Lung (tissue), 12 donors: ENCODE measurements around the gene NLRX1. TPM values are rescaled to one million over a fixed set of nuclear protein-coding genes. Genes with fewer than 3 reads are reported as not detected.

ENCODE experiments used
- ATAC-seq: fragments of 200-7000 bp; cut with Tn5 transposase; one replicate; pipeline ENCODE4 v1.9.1; 2020; ENCODE audit warnings: moderate number of reproducible peaks; ENCODE audit not compliant: insufficient read depth, low FRiP score
- DNase-seq, 3 donors: peaks; one replicate each; pipeline ENCODE4 v3.0.0-alpha.2; 2013 to 2017
- H3K27ac ChIP-seq, 2 donors: one replicate each; pipeline ENCODE4 v1.5.1; 2013; ENCODE audit warnings: mild to moderate bottlenecking in 2 of 2, moderate library complexity in 2 of 2, control low read depth in 1 of 2, inconsistent platforms in 1 of 2, low read depth in 1 of 2, low read length in 1 of 2
- H3K27me3 ChIP-seq, 3 donors: one replicate each; pipeline ENCODE4 v1.5.1; 2013; ENCODE audit warnings: low read length in 2 of 3; ENCODE audit not compliant: control insufficient read depth in 3 of 3, insufficient read depth in 3 of 3
- H3K36me3 ChIP-seq, 4 donors: one replicate each; pipeline ENCODE4 v1.5.1; 2013; ENCODE audit warnings: low read length in 4 of 4, mild to moderate bottlenecking in 1 of 4, moderate library complexity in 1 of 4; ENCODE audit not compliant: control insufficient read depth in 4 of 4, insufficient read depth in 4 of 4
- H3K4me1 ChIP-seq, 5 donors: one replicate each; pipeline ENCODE4 v1.5.1; 2013; ENCODE audit warnings: low read length in 5 of 5, mild to moderate bottlenecking in 2 of 5, moderate library complexity in 1 of 5; ENCODE audit not compliant: control insufficient read depth in 5 of 5, insufficient read depth in 5 of 5
- H3K4me3 ChIP-seq: one replicate; pipeline ENCODE4 v1.5.1; 2013; ENCODE audit warnings: mild to moderate bottlenecking, control low read depth, moderate library complexity
- H3K9ac ChIP-seq, 2 donors: one replicate each; pipeline ENCODE4 v1.5.1; 2013; ENCODE audit warnings: low read length in 2 of 2, control low read depth in 1 of 2; ENCODE audit not compliant: insufficient read depth in 1 of 2
- H3K9me3 ChIP-seq, 4 donors: one replicate each; pipeline ENCODE4 v1.5.1; 2013; ENCODE audit warnings: low read length in 3 of 4, mild to moderate bottlenecking in 1 of 4, moderate library complexity in 1 of 4; ENCODE audit not compliant: control insufficient read depth in 4 of 4, insufficient read depth in 3 of 4
- WGBS, 2 donors: extraction: QIAGEN DNeasy Blood & Tissue Kit; methylation state at CpG; one replicate each; pipeline ENCODE4 v1.1.7; 2013; 5-methylcytosine and 5-hydroxymethylcytosine counted together
- polyA plus RNA-seq, 2 donors: library from polyadenylated mRNA; stranded (reverse); fragments of 200-250 nt; gene quantifications; one replicate each; pipeline ENCODE4 v1.2.1, GENCODE V29; 2013
- total RNA-seq, 2 donors: library from RNA; depleted of rRNA in 1 of 2; stranded (reverse); fragments of >200 nt in 1 of 2; gene quantifications; one replicate each; pipeline ENCODE4 v1.2.1, GENCODE V29; 2014 to 2021
- TF ChIP-seq, protein P1 (sequence below): IDR thresholded peaks from 2 replicates; pipeline ENCODE4 v1.5.1; 2012; ENCODE audit warnings: mild to moderate bottlenecking; ENCODE audit errors: control extremely low read depth, extremely low read depth
- donor health status: control.
- donor health status: control.
- donor health status: Bipolar disorder and iron deficiency.
- donor health status: healthy.
- donor health status: DM: yes; HTN: yes; CAD: no.

The NLRX1 gene
- total and polyA plus RNA-seq, 4 donors: 5.1 to 22.6 (median 11.6) TPM

GRCh38 chr11:119172513-119172912 is 4.0 kb downstream of the NLRX1 start:
- H3K36me3 ChIP-seq: peaks cover 0 to 14% (median 6%) of the 10 kb centered on the region in 4 donors
- H3K9me3 ChIP-seq: no peaks in the 10 kb centered on the region
- no peaks in the 10 kb centered on the region for H3K27me3 ChIP-seq
- no peak overlapping the region for H3K4me3 ChIP-seq
- H3K9ac ChIP-seq: no peak overlapping the region
- H3K27ac ChIP-seq: no peak overlapping the region
- TF ChIP-seq, protein P1, sequence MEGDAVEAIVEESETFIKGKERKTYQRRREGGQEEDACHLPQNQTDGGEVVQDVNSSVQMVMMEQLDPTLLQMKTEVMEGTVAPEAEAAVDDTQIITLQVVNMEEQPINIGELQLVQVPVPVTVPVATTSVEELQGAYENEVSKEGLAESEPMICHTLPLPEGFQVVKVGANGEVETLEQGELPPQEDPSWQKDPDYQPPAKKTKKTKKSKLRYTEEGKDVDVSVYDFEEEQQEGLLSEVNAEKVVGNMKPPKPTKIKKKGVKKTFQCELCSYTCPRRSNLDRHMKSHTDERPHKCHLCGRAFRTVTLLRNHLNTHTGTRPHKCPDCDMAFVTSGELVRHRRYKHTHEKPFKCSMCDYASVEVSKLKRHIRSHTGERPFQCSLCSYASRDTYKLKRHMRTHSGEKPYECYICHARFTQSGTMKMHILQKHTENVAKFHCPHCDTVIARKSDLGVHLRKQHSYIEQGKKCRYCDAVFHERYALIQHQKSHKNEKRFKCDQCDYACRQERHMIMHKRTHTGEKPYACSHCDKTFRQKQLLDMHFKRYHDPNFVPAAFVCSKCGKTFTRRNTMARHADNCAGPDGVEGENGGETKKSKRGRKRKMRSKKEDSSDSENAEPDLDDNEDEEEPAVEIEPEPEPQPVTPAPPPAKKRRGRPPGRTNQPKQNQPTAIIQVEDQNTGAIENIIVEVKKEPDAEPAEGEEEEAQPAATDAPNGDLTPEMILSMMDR: no peak
- ATAC-seq: no peak
- 66 to 85% methylated on average over 2 of the region's 2 CpGs for WGBS, 2 donors
- DNase-seq: no peak
- H3K4me1 ChIP-seq: peaks cover 0 to 8% (median 0%) of the 10 kb centered on the region in 5 donors

DNA sequence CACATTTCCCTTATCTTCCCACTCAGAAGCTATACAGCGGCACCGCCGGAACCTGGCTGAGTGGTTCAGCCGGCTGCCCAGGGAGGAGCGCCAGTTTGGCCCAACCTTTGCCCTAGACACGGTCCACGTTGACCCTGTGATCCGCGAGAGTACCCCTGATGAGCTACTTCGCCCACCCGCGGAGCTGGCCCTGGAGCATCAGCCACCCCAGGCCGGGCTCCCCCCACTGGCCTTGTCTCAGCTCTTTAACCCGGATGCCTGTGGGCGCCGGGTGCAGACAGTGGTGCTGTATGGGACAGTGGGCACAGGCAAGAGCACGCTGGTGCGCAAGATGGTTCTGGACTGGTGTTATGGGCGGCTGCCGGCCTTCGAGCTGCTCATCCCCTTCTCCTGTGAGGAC is 4.9 kb downstream of the NLRX1 start:
- H3K4me3 ChIP-seq: no peak overlapping the region
- DNase-seq: no peak
- no peaks in the 10 kb centered on the region for H3K9me3 ChIP-seq
- H3K4me1 ChIP-seq: peaks cover 0 to 8% (median 0%) of the 10 kb centered on the region in 5 donors
- no peak for ATAC-seq
- TF ChIP-seq, protein P1: no peak
- H3K27me3 ChIP-seq: no peaks in the 10 kb centered on the region
- H3K36me3 ChIP-seq: peaks cover 0 to 18% (median 6%) of the 10 kb centered on the region in 4 donors
- no peak overlapping the region for H3K9ac ChIP-seq
- no peak overlapping the region for H3K27ac ChIP-seq
- 93 to 97% methylated on average over 21 of the region's 21 CpGs for WGBS, 2 donors

DNA sequence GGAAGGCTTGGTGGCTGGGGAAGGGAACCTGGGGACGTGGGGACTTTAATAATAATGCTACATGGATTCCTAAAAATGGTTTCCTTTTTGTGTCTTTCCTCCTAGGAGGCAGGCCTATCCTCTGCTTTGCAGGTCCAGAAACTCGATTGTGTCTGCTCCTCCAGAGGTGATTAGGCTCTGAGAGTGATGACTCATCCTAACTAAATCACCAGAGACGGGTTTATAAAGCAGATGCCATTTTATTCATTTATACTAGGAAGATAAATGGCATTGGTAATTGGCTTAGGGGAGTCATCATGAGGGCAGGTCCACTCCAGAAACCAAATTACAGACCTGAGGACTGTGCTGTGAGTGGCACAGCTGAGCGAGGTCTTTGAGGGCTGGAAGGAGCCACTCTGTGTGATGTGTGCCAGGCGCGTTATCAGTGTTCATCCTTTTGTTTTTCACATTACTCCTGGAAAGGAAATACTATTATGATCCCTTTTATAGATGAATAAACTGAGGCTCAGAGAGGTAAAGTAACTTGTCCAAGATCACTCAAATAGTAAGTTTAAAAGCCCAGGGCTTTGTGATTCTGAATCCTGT is 7.1 kb downstream of the NLRX1 start:
- Histone ChIP-seq H3K36me3 (peaks cover 0 to 24% (median 12%) of the 10 kb centered on the region in 4 donors), H3K4me1 (no peaks in the 10 kb centered on the region), H3K9me3 (no peaks in the 10 kb centered on the region), H3K4me3 (no peak overlapping the region), H3K27me3 (no peaks in the 10 kb centered on the region), H3K27ac (no peak overlapping the region), H3K9ac (no peak overlapping the region)
- 77 to 85% methylated on average over 6 of the region's 6 CpGs for WGBS, 2 donors
- DNase-seq (no peak), ATAC-seq (no peak)
- TF ChIP-seq, protein P1: no peak
